Loucy (cell line): ENCODE results near the gene B4GALNT1.

Experiments
- CTCF ChIP-seq: fragments of 200-600 bp; sonication (generic); conservative IDR thresholded peaks from 2 replicates; pipeline ENCODE4 v1.5.1; 2014; ENCODE audit warnings: mild to moderate bottlenecking, antibody characterized with exemption, low read length
- EZH2phosphoT487 ChIP-seq: fragments of 200-600 bp; IDR thresholded peaks from 2 replicates; pipeline ENCODE4 v1.6.1; 2018; ENCODE audit warnings: antibody characterized with exemption, mild to moderate bottlenecking, moderate library complexity, borderline replicate concordance

GRCh38 chr12:57616383-57617101 is 16.5 kb downstream of the B4GALNT1 start:
- no peak for TF ChIP-seq EZH2phosphoT487
- no peak for TF ChIP-seq CTCF
